Left lung (tissue), 10 donors: ENCODE results near the gene TRUB1. TPM values are rescaled to one million over a fixed set of nuclear protein-coding genes. Genes with fewer than 3 reads are reported as not detected.

ENCODE experiments used
- ATAC-seq: fragments of 200-7000 bp; cut with Tn5 transposase; one replicate; pipeline ENCODE4 v1.9.1; 2020; ENCODE audit warnings: moderate library complexity
- DNase-seq, 4 donors: peaks; one replicate each; pipeline ENCODE4 v3.0.0-alpha.2; 2013 to 2020
- H3K27ac ChIP-seq, 2 donors: fragments of 200-600 bp; sonication (generic) in 1 of 2; one replicate each; pipeline versions ENCODE4 v1.5.0 to v1.8.0; 2020 to 2021
- H3K27me3 ChIP-seq, 2 donors: fragments of 200-600 bp; sonication (generic) in 1 of 2; one replicate each; pipeline versions ENCODE4 v1.5.0 to v1.8.0; 2020 to 2021
- H3K36me3 ChIP-seq, 2 donors: fragments of 200-600 bp; sonication (generic) in 1 of 2; one replicate each; pipeline versions ENCODE4 v1.5.0 to v1.8.0; 2020 to 2021
- H3K4me1 ChIP-seq, 2 donors: fragments of 200-600 bp; one replicate each; pipeline ENCODE4 v1.8.0; 2021
- H3K4me3 ChIP-seq, 2 donors: fragments of 200-600 bp; sonication (generic) in 1 of 2; one replicate each; pipeline versions ENCODE4 v1.5.0 to v1.8.0; 2020 to 2021; ENCODE audit warnings: mild to moderate bottlenecking in 1 of 2
- H3K9me3 ChIP-seq, 2 donors: fragments of 200-600 bp; sonication (generic) in 1 of 2; one replicate each; pipeline versions ENCODE4 v1.5.0 to v1.8.0; 2020 to 2021
- CTCF ChIP-seq, 2 donors: fragments of 200-600 bp; sonication (generic) in 1 of 2; IDR thresholded peaks; one replicate each; pipeline versions ENCODE4 v1.5.0 to v1.8.0; 2021; ENCODE audit warnings: antibody characterized with exemption in 2 of 2
- intact Hi-C, 2 donors: fragments of 100-400 bp; cut with DNase I; formaldehyde crosslinking; loops; one replicate each; pipeline versions ENCODE4 v1.11.2 to v1.14.2; 2022
- polyA plus RNA-seq, 6 donors: library from polyadenylated mRNA; unstranded; fragments of 120-200 nt; gene quantifications; one replicate each; pipeline ENCODE4 v1.2.1, GENCODE V29; 2013; ENCODE audit not compliant: insufficient read length in 6 of 6
- total RNA-seq, 2 donors: library from RNA; stranded (reverse); fragmentation: NEBNext Ultra II Directional; extraction: Animal tissue kit (Norgen Biotek cat#: 25700); gene quantifications; one replicate each; pipeline ENCODE4 v1.2.1, GENCODE V29; 2021
- donor health status: DM: no; HTN: yes; CAD: no.
- donor health status: DM: no; HTN: no; CAD: no.

Gene TRUB1
- total and polyA plus RNA-seq, 8 donors = 11.8 to 31.5 (median 28.4) TPM

GRCh38 chr10:114920459-114920858 lies 17.5 kb upstream of the TRUB1 start:
- Histone ChIP-seq H3K4me3 (no peak overlapping the region), H3K36me3 (no peaks in the 10 kb centered on the region), H3K27ac (no peak overlapping the region), H3K4me1 (no peaks in the 10 kb centered on the region), H3K9me3 (no peaks in the 10 kb centered on the region), H3K27me3 (no peaks in the 10 kb centered on the region)
- DNase-seq (no peak), ATAC-seq (no peak)
- intact Hi-C loops = no loop called here
- no peak for TF ChIP-seq CTCF (IDR thresholded peaks at IDR 0.05)

GRCh38 chr10:114922003-114922402 lies 16.0 kb upstream of the TRUB1 start:
- intact Hi-C loops = no loop called here
- Histone ChIP-seq H3K9me3 (no peaks in the 10 kb centered on the region), H3K27me3 (no peaks in the 10 kb centered on the region), H3K4me1 (no peaks in the 10 kb centered on the region), H3K4me3 (no peak overlapping the region), H3K36me3 (no peaks in the 10 kb centered on the region), H3K27ac (no peak overlapping the region)
- no peak for DNase-seq
- no peak for TF ChIP-seq CTCF (IDR thresholded peaks at IDR 0.05)
- no peak for ATAC-seq

- H3K27ac ChIP-seq = no peak overlapping the region
- H3K9me3 ChIP-seq = no peaks in the 10 kb centered on the region
- DNase-seq (no peak), ATAC-seq (peak; percentile 38)
- no peak overlapping the region for H3K4me3 ChIP-seq
- TF ChIP-seq CTCF (IDR thresholded peaks at IDR 0.05) = no peak
- H3K36me3 ChIP-seq = no peaks in the 10 kb centered on the region
- intact Hi-C loops = no loop called here
- H3K4me1 ChIP-seq = no peaks in the 10 kb centered on the region
- no peaks in the 10 kb centered on the region for H3K27me3 ChIP-seq
Observed at GRCh38 chr10:114923551-114923950, 14.4 kb upstream of the TRUB1 start.

- H3K4me3 ChIP-seq = no peak overlapping the region
- intact Hi-C loops = no loop called here
- TF ChIP-seq CTCF (IDR thresholded peaks at IDR 0.05) = no peak
- no peaks in the 10 kb centered on the region for H3K4me1 ChIP-seq
- DNase-seq = no peak
- H3K27ac ChIP-seq = no peak overlapping the region
- no peaks in the 10 kb centered on the region for H3K9me3 ChIP-seq
- H3K36me3 ChIP-seq = no peaks in the 10 kb centered on the region
- no peak for ATAC-seq
- no peaks in the 10 kb centered on the region for H3K27me3 ChIP-seq
Observed at GRCh38 chr10:114925587-114926586, 12.1 kb upstream of the TRUB1 start.

- H3K27ac ChIP-seq = no peak overlapping the region
- H3K27me3 ChIP-seq = no peaks in the 10 kb centered on the region
- peaks cover 0 to 3% of the 10 kb centered on the region in 2 donors for H3K9me3 ChIP-seq
- no peak for TF ChIP-seq CTCF (IDR thresholded peaks at IDR 0.05)
- H3K4me3 ChIP-seq = no peak overlapping the region
- intact Hi-C loops = no loop called here
- no peak for ATAC-seq
- H3K36me3 ChIP-seq = no peaks in the 10 kb centered on the region
- no peaks in the 10 kb centered on the region for H3K4me1 ChIP-seq
- DNase-seq = no peak
Observed at GRCh38 chr10:114928818-114929217, 9.2 kb upstream of the TRUB1 start.
